GM18505 (cell line): ENCODE data around the gene POU3F1.

Source experiments
- ATAC-seq: cut with Tn5 transposase; IDR thresholded peaks from one replicate; pipeline ENCODE4 v1.9.1; 2021; ENCODE audit not compliant: unreplicated experiment
- POLR2A ChIP-seq: IDR thresholded peaks from 4 replicates; pipeline ENCODE4 v1.6.1; 2011; ENCODE audit warnings: borderline replicate concordance; ENCODE audit not compliant: insufficient read depth, insufficient read length; ENCODE audit errors: extremely low read depth

Gene POU3F1

GRCh38 chr1:38068220-38068979, 21.8 kb upstream of the POU3F1 start:
- ATAC-seq: no peak

GRCh38 chr1:38064197-38064903, 17.8 kb upstream of the POU3F1 start:
- no peak for ATAC-seq
- TF ChIP-seq POLR2A: no peak

More at GRCh38 chr1:38068220-38068979, 21.8 kb upstream of the POU3F1 start:
- no peak for TF ChIP-seq POLR2A

GRCh38 chr1:38063616-38064015, 17.0 kb upstream of the POU3F1 start:
- ATAC-seq: no peak
- TF ChIP-seq POLR2A: no peak

- ATAC-seq: no peak
- TF ChIP-seq POLR2A: no peak
These were observed 16.0 kb upstream of the POU3F1 start for GRCh38 chr1:38062361-38063288.

- ATAC-seq: no peak
- TF ChIP-seq POLR2A: no peak
These were observed 15.3 kb upstream of the POU3F1 start for GRCh38 chr1:38061883-38062328.

GRCh38 chr1:38061290-38061689, 14.7 kb upstream of the POU3F1 start:
- no peak for ATAC-seq
- TF ChIP-seq POLR2A: no peak

GRCh38 chr1:38060498-38060897, 13.9 kb upstream of the POU3F1 start:
- ATAC-seq: no peak

GRCh38 chr1:38059635-38060250, 13.2 kb upstream of the POU3F1 start:
- ATAC-seq: no peak
- no peak for TF ChIP-seq POLR2A

More at GRCh38 chr1:38060498-38060897, 13.9 kb upstream of the POU3F1 start:
- TF ChIP-seq POLR2A: no peak

GRCh38 chr1:38055965-38056364, 9.4 kb upstream of the POU3F1 start:
- no peak for TF ChIP-seq POLR2A
- ATAC-seq: no peak

- no peak for ATAC-seq
These were observed 8.8 kb upstream of the POU3F1 start for GRCh38 chr1:38055398-38055797.

GRCh38 chr1:38053416-38054091, 7.0 kb upstream of the POU3F1 start:
- ATAC-seq: no peak
- TF ChIP-seq POLR2A: no peak

More at GRCh38 chr1:38055398-38055797, 8.8 kb upstream of the POU3F1 start:
- TF ChIP-seq POLR2A: no peak

- ATAC-seq: no peak
- TF ChIP-seq POLR2A: no peak
These were observed 6.3 kb upstream of the POU3F1 start for GRCh38 chr1:38052750-38053415.
